Measurements from ENCODE around the gene UCKL1.
"Not testable (repeated sequence)": the region's sequence is repeated elsewhere in the genome, so short reads cannot be mapped to it uniquely, and the experiment has no call there.

Gene UCKL1

DNA sequence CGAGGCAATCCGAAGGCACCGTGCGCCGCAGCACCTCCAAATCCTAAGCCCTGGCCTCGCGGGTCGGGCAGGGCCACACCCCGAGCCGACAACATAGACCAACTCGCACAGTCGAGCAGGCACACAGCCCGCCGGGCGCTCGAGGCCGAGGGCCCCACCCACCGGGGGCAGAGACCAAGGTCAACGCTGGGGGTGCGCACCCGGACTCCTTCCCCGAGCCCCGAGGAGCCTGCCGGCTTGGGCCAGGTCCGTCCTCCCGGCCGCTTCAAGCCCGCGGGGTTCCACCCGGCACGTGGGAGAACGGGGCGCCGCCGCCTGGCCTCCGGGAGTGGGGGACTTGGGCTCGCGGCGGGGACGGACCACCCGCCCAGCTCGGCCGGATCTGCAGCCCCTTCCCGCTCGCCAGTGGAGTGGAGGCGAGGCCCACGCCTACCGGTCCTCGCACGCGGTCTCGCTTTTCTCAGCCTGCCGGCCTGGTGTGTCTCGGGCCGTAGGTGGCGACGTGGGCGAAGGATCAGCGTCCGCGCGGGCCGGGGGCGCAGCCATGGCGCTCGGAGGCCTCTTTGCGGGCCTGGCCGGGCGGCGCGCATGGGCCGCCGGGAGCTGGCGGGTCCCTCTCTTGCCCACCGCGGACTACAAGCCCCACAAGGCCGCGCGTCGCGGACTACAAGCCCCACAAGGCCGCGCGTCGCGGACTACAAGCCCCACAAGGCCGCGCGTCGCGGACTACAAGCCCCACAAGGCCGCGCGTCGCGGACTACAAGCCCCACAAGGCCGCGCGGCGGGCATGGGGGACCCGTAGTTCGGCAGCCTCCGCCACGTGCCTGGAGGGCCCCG lies at the start of gene UCKL1:
TSS of gene UCKL1 (minus strand) at position 590 of the 837 bp plus-strand sequence. CDS start at position 546, 44 bp downstream.
- peak; percentile 94 for DNase-seq

DNA sequence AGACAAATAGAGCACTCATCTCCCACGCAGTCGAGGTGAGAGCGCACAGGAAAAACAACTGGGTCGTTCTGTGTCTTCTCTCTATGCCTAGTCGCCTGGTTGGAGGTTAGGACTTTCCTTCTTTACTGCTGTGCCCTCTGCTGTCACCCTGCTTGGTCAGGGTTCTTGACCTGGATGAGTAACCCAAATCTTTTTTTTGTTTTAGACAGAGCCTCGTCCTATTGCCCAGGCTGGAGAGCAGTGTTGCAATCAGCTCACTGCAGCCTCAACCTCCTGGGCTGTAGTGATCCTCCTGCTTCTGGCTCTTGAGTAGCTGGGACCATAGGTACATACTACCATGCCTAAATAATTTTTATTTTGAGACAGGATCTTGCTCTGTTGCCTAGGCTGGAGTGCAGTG lies 49.2 kb upstream of the UCKL1 start:
- no peak for DNase-seq

DNA sequence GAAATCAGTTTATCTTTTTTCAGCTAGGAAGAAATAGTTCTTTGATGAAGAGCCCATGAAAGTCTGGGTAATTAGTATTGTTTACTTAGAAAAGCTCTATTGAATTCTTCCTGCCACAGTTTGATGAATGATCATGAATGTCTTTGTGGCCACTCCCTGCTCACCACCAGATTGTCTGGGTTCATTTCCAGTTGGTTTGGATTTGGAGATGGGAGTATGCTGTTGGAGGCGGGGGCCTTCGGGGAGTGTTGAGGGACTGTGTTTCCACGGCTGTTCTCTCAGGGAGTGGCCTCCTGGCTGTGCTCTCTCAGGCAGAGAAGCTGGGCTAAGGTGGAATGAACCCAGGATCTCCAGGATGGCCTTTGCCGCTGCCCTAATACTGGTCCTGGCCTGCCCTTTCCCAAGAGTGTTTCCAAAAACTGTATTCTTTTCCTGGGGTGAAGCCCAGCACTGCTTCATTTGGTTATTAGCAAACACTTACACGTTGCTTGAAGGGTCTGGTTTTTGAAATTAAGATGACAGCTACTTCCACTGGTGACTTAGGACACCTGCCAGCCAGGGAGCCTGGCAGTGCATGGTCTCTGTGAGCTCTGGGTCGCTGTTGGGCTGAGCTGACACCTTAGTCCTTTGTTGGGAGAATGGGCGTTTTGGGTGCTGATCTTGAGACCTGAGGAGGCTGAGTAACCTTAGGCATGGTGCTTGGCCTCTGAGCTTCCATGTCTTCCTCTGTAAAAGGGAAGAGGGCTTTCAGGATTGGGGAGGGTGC lies 47.9 kb upstream of the UCKL1 start:
- no peak for DNase-seq

DNA sequence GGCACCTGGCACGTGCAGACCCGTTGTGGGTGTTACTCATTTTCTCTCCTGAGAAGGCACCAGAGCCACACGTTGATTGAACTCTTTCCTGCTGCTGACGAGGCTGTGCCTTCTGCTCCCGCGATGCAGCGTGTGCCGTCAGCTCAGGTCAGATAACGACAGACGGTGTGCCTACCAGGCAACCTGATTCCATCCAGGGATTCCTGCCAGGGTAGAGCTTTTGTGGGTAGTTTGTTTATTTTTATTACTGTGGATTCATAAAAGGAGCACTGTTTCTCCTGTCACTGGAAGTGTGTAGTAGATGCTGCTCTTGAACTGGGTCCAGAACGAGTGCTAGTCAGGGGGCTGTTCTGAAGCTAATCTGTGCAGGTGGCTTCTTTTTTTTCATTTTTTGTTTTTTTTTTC lies 45.4 kb upstream of the UCKL1 start:
- no peak for DNase-seq

DNA sequence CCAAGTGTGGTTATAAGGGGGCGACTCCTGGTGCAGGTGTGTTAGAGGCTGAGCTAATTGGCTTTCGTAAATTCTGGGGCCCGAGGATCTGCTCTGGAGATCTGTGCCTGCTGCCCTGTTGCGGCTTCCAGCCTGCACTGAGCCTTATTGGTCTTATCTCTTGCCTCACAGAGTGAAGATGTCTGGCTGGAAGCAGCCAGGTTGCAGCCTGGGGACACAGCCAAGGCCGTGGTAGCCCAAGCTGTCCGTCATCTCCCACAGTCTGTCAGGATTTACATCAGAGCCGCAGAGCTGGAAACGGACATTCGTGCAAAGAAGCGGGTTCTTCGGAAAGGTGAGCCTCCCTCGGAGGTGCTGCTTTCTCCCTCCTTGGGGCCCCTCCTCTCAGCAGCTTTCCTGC lies 44.7 kb upstream of the UCKL1 start:
- no peak for DNase-seq

DNA sequence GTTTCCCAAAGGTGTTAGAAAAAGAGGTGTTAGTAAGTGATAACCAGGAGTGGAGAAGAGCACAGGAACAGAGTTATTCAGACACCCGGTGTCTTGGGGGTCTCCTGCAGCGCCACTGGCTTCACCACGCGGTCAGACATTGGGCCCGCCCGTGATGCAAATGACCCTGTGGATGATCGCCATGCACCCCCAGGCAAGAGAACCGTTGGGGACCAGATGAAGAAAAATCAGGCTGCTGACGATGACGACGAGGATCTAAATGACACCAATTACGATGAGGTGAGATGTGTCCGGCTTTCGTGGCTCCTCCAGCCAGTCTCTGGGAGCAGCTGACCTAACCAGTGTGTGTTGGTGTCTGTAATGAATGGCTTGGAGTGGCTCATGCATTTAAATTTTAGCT lies 26.7 kb upstream of the UCKL1 start:
- no peak for DNase-seq

DNA sequence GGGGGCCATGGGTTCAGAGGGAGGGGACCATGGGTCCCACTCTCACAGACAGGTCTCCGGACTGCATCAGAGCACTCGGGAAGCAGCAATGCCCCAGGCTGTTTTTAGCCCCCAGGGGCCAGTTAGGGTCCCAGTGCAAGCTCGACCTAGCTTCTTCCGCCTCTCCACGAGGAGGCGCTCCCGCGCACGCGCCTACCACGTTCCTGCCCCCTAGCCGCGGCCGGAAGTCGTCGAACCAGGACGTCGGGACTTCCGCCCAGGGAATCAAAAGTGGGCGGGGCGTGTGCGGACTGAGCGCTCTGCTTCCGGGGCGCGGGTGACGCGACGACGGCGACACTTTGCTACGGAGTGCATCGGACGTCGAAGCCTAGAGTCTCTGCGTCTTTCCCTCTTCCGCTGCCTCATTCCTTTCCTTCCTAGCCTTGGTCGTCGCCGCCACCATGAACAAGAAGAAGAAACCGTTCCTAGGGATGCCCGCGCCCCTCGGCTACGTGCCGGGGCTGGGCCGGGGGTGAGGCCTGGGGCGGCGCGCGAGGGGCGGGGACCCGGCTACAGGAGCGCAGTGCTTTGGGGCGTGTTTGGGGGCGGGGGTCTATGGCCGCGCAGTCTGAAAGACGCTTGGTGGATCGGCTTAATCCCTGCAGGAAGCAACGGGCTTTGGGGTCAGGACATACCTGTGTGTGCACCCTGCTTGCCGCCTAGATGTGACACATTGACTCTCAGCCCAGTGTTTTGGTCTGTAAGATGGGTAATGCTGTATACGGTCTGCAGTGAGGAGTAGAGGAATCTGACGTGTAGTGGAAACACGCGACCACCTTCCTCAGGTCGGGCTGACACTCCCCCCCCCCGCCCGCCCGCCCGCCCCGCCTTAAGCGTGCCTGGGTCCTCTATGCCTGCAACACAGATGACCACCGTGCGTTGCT lies 24.9 kb upstream of the UCKL1 start, which contains the start of gene PRPF6:
TSS of gene PRPF6 (plus strand) at position 327 of the 923 bp plus-strand sequence. CDS start at position 441, 114 bp downstream.
- DNase-seq, result peak; percentile 94

DNA sequence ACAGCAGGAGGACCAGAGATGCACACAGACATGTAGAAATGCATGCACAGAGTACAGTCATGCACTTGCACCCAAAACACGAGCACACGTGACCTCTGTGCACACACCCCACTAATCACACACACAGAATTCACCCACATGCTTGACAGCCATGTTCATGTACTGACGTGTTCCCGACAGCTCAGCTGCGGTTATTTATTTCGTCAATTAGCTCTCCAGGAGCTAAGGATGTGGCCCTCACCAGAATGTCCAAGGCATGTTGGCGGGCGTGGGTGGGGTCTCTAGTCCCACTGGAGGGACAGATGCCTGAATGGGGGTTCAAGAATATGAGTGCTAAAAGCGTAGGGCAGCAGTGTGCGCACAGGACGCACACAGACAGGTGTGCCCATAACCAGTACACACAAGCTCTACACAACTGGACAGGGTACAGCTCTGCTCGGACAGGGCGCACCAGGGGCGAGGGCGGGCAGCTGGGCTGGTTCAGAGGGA lies 24.1 kb upstream of the UCKL1 start:
- DNase-seq, result no peak

DNA sequence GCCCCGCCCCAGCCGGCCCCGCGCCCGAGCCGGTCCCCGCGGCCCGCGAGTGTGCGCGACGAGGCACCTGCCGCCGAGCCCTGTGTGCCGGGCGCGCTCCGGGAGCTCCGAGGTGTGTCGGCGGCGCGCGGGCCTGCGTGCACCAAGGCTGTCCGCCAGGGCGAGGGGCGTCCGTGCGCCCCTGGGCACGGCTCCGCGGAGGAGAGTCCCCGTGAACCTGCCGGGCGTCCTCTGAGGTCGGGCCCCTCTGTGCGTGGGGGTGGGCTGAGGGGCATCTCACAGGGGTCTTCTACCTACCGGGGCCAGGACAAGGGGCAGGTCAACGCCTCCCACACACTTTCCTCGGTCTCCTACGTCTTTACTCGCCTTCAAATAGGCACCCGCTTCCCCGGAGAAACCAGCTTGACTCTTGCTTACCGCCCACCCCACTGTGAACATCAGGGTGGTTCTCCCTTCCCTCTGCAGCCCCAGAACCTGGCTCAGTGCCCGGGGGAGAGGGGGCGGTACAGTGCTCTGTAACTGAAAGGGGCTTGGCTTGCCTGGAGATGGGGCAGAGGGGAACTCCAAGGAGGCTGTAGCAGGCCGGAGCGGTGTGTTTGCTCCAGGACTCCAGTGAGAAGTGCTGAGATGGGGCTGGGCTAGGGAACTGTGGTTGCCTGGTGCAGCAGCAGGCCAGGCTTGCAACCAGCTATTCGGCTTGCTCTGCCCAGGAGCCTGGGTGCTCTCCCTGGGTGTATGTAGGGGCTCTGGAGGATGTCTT lies 23.5 kb upstream of the UCKL1 start, which contains the start of gene SAMD10:
TSS of gene SAMD10 (minus strand) at position 86 of the 760 bp plus-strand sequence. CDS start 175 bp downstream, outside the sequence.
- DNase-seq, result peak; percentile 67

DNA sequence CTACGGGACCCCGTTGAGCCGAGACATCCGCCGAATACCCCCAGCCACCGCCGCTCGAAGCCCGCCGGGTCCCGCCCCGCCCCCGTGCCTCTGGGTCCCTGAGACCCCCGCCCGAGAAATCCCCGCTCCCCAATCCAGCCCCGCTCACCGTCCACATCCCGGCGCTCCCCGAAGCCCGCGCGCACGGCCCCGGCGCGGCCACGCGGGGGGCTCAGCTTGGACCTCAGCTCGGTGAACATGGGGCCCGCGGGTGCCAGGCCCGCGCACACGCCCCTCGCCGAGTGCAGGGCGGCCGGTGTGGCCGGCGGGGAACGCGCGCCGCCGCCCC lies 23.0 kb upstream of the UCKL1 start:
- no peak for DNase-seq

DNA sequence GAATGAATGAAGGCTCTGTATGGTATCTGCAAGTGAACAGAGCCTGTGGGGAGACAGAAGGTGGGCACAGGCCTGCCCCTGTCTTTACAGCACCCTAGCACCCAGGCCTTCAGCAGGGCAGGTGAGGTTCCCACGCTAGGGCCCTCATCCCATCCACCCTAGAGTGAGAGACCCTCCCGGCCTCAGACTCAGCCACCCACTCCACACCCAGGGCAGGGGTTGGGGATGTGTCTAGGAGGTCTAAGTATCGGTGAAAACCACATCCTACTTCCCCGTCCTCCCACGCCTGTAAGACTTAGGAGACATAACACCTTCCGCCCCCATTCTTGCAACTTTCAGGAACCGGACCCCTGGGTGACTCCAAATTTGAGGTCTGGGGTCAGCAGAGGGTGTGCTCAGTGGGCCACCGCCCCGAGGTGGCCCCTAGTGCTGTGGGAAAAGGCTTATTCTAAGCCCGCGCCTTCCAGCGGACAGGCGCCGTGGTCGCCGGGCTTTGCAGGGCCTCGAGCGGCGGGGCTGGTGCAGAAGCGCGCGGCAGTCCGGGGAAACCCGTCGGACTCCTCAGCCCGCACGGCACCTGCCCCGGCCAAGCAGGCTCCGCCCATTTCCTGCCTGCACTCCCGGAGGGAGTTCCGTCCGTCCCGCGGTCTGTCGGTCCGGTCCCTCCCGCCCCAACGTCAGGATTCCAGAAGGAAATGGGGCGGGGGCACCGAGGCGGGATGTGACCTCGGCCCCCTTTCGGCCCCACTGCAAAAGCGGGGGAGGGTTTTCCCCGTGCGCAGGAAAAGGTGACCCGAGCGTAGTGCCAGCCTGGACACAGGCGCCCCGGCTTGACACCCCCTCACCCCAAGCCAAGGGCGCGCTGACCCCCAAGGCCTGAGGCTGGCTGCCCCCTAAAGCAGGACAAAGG lies 22.4 kb upstream of the UCKL1 start:
- DNase-seq, result peak; percentile 69

DNA sequence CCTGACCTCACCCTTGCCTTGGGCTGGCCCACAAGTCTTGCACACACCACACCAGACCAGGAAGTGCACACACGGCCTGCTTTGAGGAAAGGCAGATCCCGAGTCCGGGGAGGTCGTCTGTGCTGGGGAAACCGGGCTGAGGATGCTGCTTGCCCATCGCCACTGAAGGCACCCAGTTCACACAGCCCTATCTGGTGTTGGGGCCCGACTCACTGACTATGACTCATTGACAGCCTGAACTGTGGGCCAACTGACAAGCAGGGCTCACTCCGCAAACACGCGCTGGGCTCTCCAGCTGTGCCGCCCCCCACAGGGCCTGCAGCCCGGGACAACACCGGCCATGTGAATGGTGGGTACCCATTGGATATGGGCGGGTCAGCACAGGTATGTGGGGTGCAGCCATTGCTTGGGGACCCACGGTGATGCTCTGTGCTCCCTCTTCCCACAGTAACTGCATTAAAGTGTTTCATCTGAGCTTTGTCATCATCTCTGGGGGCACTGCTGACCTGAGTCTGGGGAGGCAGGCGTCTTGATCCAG lies 21.6 kb upstream of the UCKL1 start:
- no peak for DNase-seq

DNA sequence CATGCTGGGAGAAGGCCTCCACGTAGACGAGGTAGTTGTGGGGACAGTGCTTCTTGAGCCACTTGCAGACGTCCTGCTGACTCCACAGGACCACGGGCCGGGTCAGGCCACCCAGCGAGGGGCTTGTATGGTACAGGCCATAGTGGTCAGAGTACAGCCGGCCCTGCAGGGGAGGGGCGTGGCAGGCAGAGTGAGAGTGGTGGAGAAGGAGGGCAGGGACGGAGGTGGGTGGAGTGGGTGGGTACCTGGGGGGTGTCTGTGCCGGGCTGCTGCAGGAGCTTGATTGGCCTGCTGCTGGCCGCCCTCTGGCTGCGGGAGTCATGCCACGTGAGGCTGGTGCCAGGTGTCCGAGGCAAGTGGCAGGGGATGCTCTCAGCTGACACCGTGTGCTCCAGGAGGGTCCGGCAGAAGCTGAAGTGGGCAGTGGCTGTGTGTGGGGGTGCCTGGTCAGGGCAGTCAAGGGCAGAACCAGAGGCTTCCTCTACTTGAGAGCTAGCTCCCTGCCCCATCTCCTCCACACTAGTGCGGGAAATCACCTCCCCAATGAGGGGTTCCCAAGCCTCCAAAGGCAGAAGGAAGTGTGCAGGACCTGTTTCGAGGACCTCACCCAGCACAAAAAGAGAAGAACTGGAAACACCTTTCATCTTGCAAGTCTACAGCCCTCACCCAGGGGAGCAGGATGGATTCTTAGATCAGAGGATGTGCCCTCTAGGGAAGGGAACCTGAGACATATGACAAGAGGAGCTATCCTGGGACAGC lies 20.9 kb upstream of the UCKL1 start:
- no peak for DNase-seq

DNA sequence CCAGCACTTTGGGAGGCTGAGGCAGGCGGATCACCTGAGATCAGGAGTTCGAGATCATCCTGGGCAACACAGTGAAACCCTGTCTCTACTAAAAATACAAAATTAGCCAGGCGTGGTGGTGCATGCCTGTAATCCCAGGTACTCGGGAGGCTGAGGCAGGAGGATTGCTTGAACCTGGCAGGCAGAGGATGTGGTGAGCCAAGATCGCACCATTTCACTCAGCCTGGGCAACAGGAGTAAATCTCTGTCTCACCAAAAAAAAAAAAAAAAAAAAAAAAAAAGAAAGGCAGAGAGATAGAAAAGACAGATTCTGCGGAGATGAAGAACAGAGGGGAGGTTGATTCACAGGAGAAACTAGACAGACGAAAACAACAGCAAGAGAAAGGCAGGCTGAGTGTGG lies 20.3 kb upstream of the UCKL1 start:
- DNase-seq, result not testable (repeated sequence)

DNA sequence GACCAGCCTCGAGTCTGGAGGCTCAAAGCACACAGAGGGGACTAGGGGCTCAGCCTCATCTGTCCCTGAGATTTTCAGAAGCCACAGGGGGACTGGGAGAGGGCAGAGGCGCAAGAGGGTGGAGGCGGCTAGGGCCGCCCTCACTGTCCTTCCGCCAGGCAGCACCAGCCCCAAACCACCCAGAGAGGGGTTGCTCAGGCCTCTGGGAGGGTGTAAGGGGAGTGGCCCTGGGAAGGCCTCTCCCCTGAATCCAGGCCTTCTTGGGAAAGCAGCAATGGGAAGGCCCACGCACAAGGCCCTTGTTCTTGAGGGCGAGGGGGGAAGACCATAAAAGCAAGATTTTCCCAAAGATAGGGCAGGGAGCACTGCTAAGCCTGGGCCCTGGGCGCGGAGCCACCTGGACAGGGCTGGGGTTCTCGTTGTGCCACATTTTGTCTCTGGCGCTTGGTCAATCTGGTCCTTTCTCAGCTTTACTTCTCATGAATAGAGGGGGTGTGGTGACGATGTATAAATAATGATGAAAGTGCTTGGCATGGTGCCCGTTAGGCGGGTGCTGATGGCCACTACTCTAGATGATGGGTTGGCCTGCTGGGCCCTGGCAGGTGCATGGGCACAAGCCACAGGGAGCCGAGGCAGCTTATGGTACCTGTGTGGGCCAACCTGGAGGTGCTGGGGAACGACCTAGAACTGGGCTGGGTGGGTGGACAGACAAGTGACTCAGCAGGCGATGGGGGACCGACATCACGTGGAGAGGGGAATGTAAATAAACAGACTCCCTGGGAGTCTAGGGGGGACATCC lies 18.4 kb upstream of the UCKL1 start:
- DNase-seq, result no peak

DNA sequence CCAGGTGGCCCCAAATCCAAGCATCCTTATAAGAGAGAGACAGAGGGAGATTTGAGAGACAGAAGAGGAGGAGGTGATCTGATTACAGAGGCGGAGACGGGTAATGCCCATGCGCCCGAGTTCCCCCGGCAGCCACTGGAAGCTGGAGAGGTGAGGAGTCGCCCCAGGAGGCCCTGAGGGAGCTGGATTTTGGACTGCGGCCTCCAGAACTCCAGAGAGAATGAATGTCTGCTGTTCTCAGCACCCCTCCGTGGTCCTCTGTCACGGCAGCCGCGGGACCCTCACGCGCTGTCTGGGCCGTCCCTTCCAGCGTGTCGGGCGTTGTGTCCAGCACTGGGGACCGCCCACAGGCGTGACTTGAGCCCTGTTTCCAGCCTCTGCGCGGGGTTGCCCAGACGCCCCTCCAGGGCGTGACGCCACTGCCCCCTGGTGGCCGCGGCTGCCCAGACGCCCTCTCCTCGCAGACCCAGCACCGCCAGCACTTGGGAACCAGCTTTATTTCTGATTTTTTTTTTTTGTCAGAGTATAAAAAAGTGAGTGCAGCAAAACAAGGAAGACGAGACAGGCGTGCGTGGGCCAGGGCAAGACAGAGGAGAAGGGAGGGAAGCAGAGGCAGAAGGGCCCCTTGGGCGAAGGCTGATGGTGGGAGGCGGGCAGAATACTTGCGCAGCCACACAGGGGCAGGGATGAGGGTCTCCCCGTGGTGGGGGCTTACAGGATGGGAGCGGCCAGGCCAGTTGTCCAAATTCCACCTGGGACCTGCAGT lies 17.6 kb upstream of the UCKL1 start:
- peak; percentile 93 for DNase-seq

DNA sequence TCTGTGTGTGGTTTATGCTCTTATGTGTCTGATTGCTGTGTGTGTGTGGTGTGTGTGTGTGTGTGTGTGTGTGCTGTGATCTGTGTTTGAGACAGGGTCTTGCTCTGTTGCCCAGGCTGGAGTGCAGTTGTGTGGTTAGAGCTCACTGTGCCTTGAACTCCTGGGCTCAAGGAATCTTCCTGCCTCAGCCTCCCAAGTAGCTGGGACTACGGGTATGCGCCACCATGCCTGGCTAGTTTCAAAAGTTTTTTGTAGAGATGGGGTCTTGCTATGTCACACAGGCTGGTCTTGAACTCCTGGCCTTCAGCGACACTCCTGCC lies 16.9 kb upstream of the UCKL1 start:
- DNase-seq, result no peak

All from retina (tissue), 1 donor.